ENCODE measurements around the gene GLCCI1.

GRCh38 chr7:8058852-8059251 lies 90.3 kb downstream of the GLCCI1 start:
- no peak for TF ChIP-seq CTCF (IDR thresholded peaks at IDR 0.05; ENCODE audit: low read depth, low read length)
- TF ChIP-seq EZH2phosphoT487 (IDR thresholded peaks at IDR 0.05; ENCODE audit: low read depth): no peak
